CMK (cell line): ENCODE measurements around the gene TIGD2.

ENCODE experiments used
- DNase-seq: peaks from one replicate; pipeline ENCODE4 v3.0.0-alpha.2; 2010; ENCODE audit warnings: low read depth

Gene TIGD2

GRCh38 chr4:89110986-89111832, at the start of gene TIGD2:
Gene TIGD2 (plus strand): TSS chr4:89111533. CDS start chr4:89112975, 1,442 bp downstream.
- DNase-seq = peak; percentile 65

GRCh38 chr4:89064848-89065247, 46.5 kb upstream of the TIGD2 start:
- no peak for DNase-seq

- DNase-seq = no peak
Measured at GRCh38 chr4:89067417-89067816, 43.9 kb upstream of the TIGD2 start.

GRCh38 chr4:89069481-89069880, 41.9 kb upstream of the TIGD2 start:
- DNase-seq = peak; percentile 8

GRCh38 chr4:89070041-89070440, 41.3 kb upstream of the TIGD2 start:
- DNase-seq = no peak

- DNase-seq = no peak
Measured at GRCh38 chr4:89071311-89071710, 40.0 kb upstream of the TIGD2 start.

GRCh38 chr4:89072921-89073320, 38.4 kb upstream of the TIGD2 start:
- no peak for DNase-seq

- no peak for DNase-seq
Measured at GRCh38 chr4:89077761-89078160, 33.6 kb upstream of the TIGD2 start.

GRCh38 chr4:89078300-89078699, 33.0 kb upstream of the TIGD2 start:
- DNase-seq = no peak

GRCh38 chr4:89099034-89099433, 12.3 kb upstream of the TIGD2 start:
- DNase-seq = no peak

- no peak for DNase-seq
Measured at GRCh38 chr4:89099471-89099870, 11.9 kb upstream of the TIGD2 start.

- no peak for DNase-seq
Measured at GRCh38 chr4:89100853-89101252, 10.5 kb upstream of the TIGD2 start.

GRCh38 chr4:89101256-89102161, 9.8 kb upstream of the TIGD2 start:
- DNase-seq = no peak

GRCh38 chr4:89105726-89106125, 5.6 kb upstream of the TIGD2 start:
- no peak for DNase-seq

GRCh38 chr4:89108091-89108490, 3.2 kb upstream of the TIGD2 start:
- no peak for DNase-seq

- no peak for DNase-seq
Measured at GRCh38 chr4:89109841-89110540, 1.3 kb upstream of the TIGD2 start.

- no peak for DNase-seq
Measured at GRCh38 chr4:89110541-89110985, 770 bp upstream of the TIGD2 start.

GRCh38 chr4:89111833-89112563, 665 bp downstream of the TIGD2 start:
- DNase-seq = no peak

GRCh38 chr4:89113415-89113814, 2.1 kb downstream of the TIGD2 start:
- DNase-seq = no peak

- no peak for DNase-seq
Measured at GRCh38 chr4:89114100-89114499, 2.8 kb downstream of the TIGD2 start.

GRCh38 chr4:89117115-89117514, 5.8 kb downstream of the TIGD2 start:
- no peak for DNase-seq

GRCh38 chr4:89119166-89119565, 7.8 kb downstream of the TIGD2 start:
- DNase-seq = no peak
